Head of caudate nucleus (tissue), 42 donors: ENCODE measurements around the gene TBC1D4.
A peak's percentile ranks its signal among the peaks of the same experiment; 100 is the strongest.
"Not testable (repeated sequence)": the region's sequence is repeated elsewhere in the genome, so short reads cannot be mapped to it uniquely, and the experiment has no call there.

Experiments
- DNase-seq, 42 donors: peaks; one replicate each; pipeline versions ENCODE4 v3.0.0 to v3.0.0-alpha.2; 2020 to 2021; ENCODE audit warnings: mixed read lengths in 7 of 42
- intact Hi-C: fragments of 100-400 bp; cut with DNase I; formaldehyde crosslinking; loops from one replicate; pipeline ENCODE4 v1.15.0; 2022

The TBC1D4 gene

DNA sequence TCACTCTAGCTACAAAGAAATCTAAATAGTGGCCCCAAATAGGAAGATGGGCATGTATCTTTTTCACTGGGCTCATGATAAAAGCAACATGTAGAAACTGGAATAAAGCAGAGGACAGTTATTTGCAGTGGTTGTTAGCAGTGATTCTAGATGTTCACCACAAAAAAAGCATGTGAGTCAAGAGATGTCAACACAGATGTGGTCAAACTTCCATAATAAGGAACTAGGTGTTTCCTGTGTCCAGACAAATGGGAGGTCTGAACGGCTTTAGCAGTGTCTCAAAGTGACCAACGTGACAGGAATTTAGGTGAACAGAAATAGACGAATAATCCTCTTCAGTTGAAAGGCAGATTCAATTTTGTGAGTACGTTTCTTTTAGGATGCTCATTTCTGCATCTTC is 162.7 kb downstream of the TBC1D4 start:
- DNase-seq, result peak in 1 of 42 donors; percentile 11
- intact Hi-C loops, result no loop called here

DNA sequence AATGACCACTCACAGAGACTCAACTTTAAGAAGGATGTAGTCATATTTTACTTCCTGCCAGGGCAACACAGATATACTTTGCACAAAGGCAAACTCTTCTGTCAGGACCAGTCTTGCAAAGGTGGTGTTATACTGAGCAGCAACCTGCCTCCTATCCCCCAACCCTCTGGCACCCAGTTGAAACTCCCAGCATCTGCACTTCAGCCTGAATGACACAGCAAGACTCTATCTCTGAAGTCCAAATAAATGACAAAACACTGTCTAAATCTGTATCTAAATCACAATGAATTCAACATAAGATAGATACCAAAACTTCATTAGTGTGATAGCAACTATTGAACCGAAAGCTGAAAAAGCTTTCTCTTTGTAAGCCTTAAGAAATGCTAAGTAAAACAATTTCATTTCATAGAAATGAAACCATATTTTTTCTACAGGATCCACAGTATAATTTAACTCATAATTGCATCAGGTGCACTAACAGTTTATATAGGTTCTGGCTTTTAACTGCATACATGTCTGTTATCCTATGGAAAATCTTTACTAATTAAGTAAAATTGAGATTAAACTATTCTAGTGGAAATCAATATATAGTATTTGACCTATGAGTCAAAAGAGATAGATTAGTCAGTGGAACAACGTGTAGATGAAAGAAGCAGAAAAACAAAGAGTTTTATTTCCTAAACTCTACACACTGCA is 163.7 kb downstream of the TBC1D4 start:
- no peak for DNase-seq
- intact Hi-C loops, result no loop called here

DNA sequence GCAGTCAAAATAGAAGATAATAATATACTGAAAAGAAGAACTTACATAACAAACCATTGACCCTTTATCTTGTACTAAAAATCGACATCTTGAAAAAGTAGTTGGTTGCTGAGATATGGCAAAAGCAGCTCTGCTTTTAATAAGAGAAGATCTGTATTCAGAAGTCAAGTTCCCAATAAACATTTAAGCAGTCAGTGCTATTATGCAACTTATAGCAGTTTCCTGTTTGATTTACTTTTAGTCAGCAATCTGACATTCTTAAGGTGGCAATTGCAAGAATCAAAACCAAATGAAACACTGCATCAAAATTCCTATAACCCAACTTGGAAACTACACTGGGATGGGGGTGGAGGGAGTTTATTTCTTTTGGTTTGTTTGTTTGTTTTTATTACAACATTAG is 165.5 kb downstream of the TBC1D4 start:
- intact Hi-C loops, result no loop called here
- no peak for DNase-seq

DNA sequence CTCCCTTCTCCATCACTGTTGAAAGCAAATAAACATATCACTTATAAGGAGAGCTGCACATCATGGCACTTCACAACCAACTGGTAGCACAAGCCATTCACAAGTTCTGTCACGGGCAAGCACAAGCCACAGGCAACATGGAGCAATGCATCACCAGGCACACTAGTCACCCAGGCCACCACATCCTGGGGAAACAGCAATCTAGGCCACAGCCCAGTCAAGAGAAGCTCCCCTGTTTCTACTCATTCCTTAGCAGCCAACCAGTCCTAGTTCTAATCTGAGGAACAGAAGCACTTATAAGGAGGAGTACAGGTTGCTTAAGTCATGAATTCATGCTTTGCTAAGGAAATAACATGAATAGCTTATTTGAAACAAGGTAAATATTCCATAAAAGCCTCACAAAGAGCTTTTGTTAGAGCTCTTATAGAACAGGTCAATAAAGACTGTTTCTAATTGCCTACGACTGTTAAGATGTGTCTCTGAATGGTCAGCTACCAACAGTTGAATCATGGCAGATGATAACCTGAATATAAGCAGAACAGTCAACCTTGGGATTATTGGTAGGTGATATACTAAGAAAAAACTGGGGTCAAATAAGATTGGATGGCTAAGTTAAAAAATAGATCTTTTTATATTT is 169.0 kb downstream of the TBC1D4 start:
- intact Hi-C loops, result no loop called here
- DNase-seq, result no peak

DNA sequence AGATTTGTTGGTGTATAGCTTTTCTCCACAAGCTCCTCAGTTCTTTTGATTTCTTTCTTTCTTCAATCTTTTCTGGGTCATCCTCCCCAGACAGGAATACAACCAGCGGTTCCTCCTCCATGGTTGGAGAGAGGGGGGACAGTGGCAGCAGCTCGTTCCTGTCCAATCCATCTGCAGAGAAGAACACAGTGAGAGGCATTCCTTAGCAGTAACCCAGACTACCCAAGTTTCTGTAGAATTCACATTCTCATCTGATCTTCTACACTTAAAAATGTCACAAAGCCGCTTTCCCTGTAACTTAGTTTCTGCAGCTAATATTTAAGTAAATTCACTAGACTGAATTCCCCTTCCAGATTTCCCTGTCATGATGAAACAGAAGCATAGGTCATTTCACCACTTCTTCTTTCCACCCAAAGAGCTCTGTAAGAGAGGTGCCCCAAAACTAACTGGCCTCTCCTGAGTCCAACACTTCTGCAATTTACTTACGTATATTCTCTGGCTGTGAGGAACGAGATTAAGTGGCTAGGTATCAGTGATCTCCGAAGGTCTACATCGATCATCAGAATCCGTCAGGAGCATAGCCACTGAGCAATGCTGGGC is 171.9 kb downstream of the TBC1D4 start:
- peak in 1 of 42 donors; percentile 5 for DNase-seq
- intact Hi-C loops, result no loop called here

DNA sequence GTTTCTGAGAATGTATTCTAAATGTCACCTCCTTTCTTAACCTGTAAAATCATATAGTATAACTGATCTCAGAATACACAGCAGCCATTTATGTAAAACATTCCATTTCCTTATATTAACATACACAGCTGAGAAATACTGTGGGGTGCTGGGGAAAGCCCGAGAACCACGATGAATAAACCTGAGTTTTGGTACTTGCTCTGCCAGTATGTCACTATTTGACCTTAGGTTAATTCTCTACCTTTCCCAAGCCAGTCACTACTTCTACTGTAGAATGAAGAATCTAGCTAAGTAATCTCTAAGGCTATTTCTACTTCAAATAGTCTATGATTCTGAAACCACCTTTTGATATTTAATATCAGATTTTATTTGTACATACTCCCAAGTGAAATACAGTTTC is 173.7 kb downstream of the TBC1D4 start:
- no peak for DNase-seq
- intact Hi-C loops, result no loop called here

DNA sequence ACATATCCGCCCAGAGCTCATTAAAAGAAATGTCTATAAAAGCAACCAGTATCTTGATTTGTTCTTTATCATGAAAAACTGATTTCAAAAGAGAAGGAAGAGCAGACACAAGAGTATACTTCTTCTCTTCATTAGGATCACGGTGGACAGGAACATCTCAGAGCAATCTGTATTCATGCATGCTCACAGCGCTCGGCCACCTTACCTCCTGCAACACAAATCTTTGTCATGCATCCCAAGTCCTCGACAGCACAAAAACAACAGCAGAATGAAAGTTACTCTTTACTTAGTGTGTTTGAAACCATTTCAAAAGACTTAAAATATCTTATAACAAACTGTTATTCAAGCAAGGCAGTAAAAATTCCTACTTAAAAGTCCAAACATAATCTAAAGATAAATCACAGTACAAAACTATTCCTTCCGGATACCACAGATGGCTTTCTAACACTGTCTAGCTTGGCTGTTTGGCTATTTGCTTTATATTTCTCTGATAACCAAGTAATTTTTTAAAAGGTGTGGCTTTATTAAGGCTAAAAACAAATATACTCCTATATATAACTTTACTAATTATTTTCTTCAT is 174.5 kb downstream of the TBC1D4 start:
- DNase-seq, result no peak
- intact Hi-C loops, result no loop called here

DNA sequence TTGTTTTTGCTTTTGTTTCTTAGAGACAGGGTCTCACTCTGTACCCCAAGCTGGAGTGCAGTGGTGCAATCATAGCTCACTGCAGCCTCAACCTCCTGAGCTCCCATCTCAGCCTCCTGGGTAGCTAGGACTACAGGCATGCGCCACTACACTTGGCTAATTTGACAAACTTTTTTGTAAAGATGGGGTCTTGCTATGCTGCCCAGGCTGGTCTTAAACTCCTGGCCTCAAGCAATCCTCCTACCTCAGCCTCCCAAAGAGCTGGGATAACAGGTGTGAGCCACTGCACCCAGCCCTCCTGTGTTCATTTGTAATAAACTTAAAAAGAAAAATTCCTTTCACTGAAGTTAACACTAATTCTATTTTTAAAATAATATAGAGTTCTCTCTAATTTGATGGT is 175.0 kb downstream of the TBC1D4 start:
- intact Hi-C loops, DNase-seq: not testable (repeated sequence)

DNA sequence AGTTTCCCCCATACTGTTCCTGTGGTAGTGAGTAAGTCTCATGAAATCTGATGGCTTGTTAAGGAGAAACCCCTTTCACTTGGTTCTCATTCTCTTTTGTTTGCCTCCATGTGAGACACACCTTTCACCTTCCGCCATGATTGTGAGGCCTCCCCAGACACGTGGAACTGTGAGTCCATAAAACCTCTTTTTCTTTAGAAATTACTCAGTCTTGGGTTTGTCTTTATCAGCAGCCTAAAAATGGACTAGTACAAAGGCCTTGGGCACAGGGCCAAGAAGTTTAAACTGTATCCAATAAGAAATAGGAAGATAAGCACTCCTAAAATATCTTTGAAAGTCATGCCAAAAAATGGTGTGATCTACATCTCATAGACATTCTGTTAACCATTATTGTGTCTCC is 176.9 kb downstream of the TBC1D4 start:
- intact Hi-C loops, result no loop called here
- DNase-seq, result no peak

DNA sequence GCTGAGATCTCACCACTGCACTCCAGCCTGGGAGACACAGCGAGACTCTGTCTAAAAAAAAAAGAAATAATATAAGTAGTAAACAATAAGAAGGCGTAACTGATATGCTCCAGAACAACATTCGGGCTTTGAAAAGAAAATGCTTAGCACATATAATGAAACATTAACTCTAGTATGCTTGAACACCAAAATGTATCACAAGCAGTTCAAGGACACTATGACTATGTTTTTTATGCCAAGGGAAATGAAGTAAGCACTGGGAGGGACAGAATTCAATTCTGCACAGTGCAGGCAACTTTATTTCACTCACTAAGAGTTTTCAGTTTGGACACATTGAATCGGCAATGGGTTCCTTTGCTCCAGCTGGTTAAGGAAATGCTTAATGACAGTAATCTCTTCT is 178.7 kb downstream of the TBC1D4 start:
- intact Hi-C loops, result no loop called here
- DNase-seq, result no peak

DNA sequence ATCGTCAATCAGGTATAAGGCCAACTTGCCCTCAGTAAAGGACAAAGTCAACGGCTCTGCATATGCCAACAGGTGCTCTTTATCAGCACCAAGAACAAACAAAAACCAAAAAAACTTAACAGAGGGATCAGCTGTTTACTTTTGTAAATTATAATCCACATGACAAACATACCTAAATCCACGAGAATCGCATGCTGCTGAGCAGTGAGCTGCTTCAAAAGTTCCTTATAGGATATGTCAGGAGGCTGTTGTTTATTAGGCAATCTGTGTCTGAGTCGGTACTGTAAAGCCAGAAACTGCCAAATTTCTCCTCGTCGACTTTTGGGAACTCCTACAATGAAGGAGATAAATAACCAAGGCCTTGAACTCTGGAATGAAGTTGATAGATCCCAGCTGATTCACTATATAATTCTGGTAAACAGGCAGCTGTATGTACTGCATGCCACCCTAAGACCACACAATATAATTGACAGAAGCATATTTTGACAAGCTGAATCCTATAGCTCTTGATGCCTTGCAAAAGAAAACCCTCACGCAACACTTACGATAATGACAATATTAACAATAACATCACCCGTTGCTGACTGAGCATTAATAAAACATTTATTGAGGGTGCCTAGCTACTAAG is 179.8 kb downstream of the TBC1D4 start:
- intact Hi-C loops, result no loop called here
- no peak for DNase-seq

DNA sequence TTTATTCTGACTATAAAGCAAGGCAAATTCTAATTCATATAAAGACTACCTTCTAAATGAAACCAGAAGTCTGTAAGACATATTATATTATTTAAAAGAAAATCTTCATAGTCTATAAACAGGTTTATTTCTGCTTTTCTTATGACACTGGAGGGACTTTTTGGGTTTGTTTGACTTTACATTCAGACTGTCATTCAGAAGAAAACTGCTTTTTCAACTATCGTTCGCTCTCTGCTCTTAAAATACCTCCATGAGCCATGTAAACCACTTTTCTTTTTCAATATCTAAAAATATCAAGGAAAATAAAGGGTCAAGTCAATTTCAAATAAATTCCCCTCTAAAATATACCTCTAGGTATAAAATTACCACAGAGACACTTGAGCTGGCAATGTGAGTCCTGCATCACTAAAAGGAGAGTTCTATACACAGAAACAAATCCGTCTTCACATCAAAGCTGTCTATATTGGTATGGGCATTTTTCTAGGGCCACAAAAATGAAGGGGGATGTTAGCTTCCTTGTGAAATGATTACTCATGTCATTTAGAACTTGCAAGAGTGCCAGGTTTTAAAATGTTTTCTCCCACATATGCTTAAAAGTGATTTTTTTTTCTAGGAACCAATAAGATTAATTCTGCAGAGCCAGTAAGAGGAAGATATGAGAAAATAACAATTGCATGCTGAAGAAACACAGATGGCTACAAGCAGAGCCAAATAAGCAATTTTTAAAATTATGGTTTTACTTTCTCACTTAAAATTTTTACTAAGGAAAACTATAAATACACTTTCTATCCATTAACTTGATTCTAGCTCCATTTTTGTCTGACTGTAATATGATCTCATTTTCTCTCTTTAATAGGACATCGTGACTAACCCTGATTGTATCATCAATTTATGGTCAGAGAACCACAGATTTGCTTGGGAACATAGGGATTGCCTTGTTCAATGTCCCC is 181.8 kb downstream of the TBC1D4 start:
- intact Hi-C loops, result no loop called here
- no peak for DNase-seq

DNA sequence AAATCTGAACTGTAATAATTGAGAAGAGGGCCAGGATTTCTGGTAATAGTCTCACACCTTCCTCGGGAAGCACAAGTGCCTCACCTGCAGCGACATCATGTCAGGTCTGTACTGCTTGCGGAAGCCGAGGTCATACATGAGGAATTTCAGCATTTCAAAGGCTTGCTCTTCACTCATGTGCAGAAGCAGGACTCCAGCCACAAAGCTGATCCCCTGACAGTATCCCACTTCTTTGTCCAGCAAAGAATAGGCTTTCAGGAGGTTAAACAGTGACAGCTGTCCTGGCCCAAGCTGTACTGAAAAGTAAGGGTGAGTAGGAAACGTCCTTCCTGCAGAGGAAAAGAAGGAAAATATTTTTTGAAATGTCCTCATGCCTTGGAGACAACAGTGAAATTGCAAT is 182.7 kb downstream of the TBC1D4 start:
- intact Hi-C loops, result no loop called here
- DNase-seq, result no peak

DNA sequence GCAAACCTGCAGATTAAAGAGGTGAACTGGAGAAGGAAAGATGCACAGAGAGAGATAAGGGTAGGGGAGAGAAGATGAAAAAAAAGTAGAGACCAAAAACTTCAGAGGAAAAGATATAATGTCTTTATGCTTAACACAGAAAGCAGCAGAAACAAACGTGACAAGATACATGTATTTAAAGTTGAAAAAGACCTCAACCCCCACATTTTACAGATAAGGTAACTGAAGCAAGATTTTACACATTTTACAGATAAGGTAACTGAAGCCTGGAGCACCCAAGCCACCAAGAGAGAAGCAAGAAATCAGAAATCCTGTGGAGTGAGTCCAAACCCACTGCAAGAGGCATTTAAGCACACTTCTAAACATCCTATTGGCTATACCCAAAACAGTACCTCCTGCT is 185.3 kb downstream of the TBC1D4 start:
- intact Hi-C loops, result no loop called here
- no peak for DNase-seq

DNA sequence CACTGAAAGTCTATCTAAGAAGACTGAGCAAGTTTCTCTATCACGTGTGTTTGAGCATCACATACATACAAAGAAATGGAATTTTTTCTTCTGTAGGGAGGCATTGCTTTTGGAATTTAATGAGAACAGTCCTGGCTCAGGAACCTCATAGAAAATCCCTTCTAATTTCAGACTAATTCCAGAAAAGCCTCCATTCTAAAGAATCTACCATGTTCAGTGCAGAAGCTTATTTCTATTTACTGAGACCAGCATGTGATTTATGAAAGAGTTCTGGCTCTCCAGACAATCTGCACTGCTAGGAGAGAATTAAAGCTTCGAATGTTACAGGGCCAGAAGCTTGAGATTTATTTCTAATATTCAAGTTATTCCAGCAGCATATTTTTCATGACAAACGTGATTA is 186.8 kb downstream of the TBC1D4 start:
- intact Hi-C loops, result no loop called here
- DNase-seq, result no peak

DNA sequence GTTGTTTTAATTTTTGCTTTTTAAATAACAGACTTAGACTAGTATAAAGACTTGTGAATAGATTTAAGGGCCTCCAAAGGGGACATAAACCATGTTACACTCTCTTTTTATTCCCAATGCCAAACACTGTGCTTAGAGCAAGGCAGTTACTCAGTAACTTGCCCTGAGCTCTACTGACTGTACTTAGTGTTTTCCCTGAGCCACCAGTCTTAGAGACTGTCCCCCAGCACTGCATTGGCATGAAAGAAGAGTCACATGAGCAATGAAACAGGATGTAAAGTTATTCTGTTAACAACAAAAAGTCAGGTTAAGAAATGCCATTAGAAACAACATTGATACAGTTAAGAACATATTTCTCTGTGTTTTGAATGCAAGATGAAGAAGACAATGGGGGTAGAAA is 187.9 kb downstream of the TBC1D4 start:
- intact Hi-C loops, result no loop called here

DNA sequence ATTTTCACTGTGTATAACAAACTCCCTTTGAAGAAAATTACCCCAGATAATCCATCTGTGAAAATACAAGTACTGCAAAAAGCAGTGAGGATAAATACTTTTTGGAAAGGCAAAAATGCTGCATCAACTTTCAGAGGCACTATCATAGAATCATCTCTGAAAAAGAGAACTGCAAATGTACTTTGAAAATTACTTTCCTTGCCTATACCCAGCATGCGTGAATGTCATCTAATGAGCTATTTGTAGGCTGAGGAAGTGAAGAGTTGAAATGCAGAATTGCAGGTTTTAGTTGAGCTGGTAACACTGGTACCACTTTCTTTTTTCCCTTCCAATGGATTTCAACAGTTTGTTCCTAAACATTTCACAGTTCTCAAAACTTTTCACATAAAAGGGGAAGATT is 196.7 kb downstream of the TBC1D4 start:
- intact Hi-C loops, result no loop called here
- no peak for DNase-seq

More for the DNA sequence above, 187.9 kb downstream of the TBC1D4 start:
- DNase-seq, result no peak

DNA sequence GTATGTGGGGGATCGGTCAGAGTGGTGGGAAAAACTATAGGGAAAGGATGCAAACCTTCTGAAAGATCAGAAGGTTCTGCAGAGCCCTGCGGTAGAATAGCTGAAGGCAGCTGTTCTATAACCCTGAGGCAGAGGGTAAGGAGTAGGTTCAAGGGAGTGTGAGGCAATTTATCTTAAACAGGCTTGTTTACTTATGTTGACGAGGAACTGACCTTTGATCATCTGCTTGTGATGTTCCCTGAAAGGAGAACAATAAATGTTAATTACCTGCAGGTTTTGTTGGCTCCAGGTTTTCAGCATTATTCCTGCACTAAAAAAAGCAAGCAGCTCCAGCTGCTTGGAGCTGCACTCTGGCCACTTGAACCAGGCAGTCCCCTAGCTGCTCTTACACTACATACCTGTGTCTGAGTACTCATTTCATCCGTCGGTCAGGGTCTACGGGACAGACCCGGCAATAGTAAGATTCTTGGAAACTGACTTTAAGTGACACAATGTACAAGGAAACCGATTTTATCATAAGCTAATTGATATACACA is 202.1 kb downstream of the TBC1D4 start:
- intact Hi-C loops, result no loop called here
- DNase-seq, result no peak

DNA sequence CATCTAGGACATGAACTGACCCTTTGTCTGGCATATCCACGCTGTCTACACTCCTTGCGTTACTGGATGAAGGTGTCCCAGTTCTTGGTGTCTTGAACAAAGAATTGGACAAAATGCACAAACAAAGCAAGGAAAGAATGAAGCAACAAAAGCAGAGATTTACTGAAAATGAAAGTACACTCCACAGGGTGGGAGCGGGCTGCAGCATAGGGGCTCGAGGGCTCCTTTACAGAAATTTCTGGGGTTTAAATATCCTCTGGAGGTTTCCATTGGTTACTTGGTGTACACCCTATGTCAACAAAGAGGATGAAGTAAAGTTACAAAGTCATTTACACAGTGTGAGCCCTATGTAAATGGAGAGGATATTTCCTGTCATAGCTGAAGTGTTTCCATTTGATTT is 208.3 kb downstream of the TBC1D4 start:
- DNase-seq, intact Hi-C loops: not testable (repeated sequence)
